Activated CD4-positive, CD25-positive, alpha-beta regulatory T cell treated with anti-CD3 and anti-CD28 coated beads, Interleukin-2, amount 50 U/mL, for 72 hours (primary cell): ENCODE measurements around the gene PLEK2.
"Not testable (repeated sequence)": the region's sequence is repeated elsewhere in the genome, so short reads cannot be mapped to it uniquely, and the experiment has no call there.

Experiments used
- DNase-seq: peaks from one replicate; pipeline ENCODE4 v3.0.0; 2021

The PLEK2 gene, protein sequence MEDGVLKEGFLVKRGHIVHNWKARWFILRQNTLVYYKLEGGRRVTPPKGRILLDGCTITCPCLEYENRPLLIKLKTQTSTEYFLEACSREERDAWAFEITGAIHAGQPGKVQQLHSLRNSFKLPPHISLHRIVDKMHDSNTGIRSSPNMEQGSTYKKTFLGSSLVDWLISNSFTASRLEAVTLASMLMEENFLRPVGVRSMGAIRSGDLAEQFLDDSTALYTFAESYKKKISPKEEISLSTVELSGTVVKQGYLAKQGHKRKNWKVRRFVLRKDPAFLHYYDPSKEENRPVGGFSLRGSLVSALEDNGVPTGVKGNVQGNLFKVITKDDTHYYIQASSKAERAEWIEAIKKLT

DNA sequence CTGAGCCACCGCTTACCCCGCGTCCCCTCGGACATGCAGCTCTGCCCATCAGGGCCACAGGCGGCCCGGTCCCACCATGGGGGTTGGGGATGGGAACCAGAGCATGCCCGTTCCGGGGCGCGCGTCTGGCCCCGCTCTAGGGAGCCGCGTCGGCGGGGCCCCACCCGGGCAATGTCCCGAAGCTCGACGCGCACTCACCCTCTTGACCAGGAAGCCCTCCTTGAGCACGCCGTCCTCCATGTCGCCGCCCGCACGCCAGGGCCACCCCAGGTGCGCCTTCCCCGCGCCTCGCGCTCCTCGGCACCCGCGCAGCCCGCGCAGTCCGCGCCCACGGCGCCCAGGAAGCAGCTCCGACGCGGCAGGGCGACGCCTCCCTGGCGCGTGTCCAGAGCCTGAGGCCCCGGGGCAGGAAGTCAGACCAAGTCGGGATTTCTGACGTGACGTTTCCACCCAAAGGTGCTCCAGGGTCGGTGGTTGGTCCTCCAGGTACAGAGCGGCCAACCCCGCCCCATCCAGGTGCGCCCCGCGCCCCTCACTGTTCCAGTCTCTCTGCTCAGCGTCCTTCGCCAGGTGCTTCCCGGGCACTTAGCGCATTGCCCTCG lies at the start of gene PLEK2:
Gene PLEK2, minus strand, starts transcription at position 346 of the 602 bp plus-strand sequence. Its CDS starts 106 bp downstream, at position 240.
- DNase-seq, result peak; percentile 43

GRCh38 chr14:67461341-67461985 lies 49.5 kb upstream of the PLEK2 start:
- no peak for DNase-seq

DNA sequence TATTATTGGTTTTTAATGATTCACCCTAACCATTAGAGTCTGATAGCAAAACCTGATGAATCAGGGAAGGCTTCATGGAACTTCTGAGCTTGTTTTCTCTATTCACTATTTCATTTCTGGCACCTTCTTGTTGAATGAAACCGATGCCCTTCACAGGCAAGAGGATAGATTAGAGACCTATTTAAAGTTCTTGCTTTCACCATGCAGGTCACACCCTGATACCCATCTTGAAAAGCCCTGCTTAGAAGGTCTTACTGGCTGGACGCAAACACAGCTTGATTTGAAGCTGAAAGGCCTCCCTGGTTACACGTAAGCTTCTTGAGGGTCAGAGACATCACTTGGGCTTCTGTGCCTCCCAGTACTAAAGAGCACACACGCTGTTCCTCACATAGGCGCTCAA lies 47.4 kb upstream of the PLEK2 start:
- DNase-seq, result no peak

DNA sequence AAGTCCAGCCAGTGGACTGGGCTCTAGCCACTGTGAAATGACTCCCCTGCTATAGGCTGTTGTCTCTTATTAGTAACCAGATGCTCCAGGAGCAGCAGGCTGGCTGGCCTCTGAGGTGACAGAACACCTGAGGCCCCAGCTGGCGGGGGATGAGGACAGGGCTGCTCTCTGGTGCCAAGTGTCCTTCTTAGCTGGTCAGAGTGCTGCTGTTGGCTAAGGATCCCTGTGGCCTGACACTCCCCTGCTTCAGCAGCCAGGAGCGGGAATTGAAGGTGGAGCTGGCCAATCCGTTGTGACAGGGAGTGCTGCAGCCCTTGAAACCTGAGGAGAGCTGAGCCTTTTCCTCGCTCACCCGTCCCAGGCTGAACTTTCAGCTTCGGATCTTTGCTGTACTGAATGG lies 45.8 kb upstream of the PLEK2 start:
- DNase-seq, result no peak

DNA sequence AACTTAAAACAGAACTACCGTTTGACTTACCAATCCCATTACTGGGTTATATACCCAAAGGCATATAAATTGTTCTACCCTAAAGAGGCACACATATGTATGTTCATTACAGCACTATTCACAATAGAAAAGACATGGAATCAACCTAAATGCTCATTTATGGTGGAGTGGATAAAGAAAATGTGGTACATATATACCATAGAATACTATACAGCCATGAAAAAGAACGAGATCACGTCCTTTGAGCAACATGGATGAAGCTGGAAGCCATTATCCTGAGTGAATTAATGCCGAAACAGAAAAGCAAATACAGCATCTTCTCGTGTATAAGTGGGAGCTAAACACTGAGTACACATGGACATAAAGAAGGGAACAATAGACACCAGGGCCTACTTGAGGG lies 44.8 kb upstream of the PLEK2 start:
- DNase-seq, result no peak

GRCh38 chr14:67453575-67454300 lies 41.8 kb upstream of the PLEK2 start:
- no peak for DNase-seq

- DNase-seq, result not testable (repeated sequence)
Measured at GRCh38 chr14:67451667-67452066, 39.7 kb upstream of the PLEK2 start.

DNA sequence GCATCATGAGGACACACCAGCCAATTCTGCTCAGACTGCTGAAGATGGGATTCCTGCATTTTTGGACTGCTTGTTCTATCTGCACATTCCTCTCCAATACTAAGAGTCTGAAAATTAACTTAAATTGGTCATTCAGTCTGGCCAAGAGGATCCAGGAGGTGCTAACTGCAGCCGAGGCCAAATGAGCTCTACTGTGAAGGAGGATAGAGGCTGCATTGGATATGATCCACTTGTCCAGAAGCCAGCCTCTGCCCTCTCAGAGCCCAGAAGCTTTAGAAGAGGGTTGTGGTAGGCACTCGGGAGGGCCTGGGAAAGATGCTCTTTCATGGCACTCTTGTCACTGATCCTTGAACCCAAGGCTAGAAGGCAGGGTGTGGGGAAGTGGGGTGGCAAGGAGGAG lies 37.1 kb upstream of the PLEK2 start:
- DNase-seq, result no peak

DNA sequence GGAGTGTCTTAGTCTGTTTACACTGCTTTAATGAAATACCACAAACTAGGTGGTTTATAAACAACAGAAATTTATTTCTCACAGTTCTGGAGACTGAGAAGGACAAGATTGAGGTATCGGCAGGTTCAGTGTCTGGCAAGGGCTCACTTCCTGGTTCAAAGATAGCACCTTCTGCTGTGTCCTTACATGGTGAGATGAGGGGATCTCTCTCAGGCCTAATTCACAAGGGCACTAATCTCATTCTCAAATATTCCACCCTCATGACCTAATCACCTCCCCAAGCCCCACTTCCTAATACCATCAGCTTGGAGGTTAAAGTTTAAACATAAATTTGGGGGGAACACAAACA lies 35.0 kb upstream of the PLEK2 start:
- no peak for DNase-seq

GRCh38 chr14:67446371-67447032 lies 34.5 kb upstream of the PLEK2 start:
- DNase-seq, result no peak

GRCh38 chr14:67444395-67444794 lies 32.4 kb upstream of the PLEK2 start:
- no peak for DNase-seq

DNA sequence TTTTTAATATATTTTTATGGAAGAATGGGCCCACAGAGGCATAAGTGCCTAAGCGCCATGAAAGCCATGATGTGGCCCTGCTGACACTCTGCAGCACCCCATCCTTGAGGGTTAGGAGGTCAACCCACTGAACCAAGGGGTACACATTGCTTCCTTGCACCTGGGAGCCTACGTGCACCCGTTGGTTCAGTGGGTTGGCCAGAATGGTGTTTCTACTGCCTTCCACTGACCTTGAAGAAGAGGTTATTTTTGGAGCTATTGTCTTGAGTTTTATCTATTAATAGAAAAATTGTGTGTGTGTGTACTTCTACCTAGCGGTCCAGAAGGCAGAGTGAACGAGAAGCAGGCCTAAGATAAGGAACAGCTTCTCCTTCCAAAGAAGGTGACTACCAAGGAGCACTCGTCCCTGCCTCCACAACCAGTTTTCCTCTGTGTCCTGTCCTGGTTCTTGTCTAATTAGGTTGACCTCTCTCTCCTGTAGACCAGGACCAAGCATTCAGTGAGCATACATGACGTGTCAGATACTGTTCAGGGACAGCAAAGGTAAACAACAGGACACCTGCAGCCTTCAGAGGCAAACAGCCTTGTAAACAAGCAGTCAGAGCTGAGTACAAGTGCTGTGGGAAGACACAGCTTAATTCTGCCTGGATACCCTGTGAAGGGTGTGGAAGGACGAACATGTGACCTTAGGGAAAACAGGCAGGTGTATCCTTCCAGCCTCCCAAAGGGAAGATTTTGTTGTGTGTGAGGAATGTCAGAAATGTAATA lies 30.4 kb upstream of the PLEK2 start:
- DNase-seq, result no peak

DNA sequence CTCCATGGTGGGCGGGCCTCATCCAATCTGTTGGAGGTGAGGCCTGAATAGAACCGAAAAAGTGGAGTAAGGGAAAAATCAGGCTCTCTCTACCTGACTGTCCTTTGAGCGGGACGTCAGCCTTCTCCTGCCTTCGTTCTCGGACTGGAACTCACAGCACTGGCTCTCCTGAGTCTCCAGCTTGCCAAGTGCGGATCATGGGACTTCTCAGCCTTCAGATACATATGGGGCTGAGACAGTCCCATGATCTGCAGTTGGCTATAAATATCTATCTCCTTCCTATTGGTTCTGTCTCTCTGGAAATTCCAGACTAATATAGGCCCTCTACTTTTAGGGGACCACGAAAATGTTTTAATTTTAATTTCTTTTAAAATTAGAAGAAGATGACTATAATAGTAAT lies 29.7 kb upstream of the PLEK2 start:
- no peak for DNase-seq

DNA sequence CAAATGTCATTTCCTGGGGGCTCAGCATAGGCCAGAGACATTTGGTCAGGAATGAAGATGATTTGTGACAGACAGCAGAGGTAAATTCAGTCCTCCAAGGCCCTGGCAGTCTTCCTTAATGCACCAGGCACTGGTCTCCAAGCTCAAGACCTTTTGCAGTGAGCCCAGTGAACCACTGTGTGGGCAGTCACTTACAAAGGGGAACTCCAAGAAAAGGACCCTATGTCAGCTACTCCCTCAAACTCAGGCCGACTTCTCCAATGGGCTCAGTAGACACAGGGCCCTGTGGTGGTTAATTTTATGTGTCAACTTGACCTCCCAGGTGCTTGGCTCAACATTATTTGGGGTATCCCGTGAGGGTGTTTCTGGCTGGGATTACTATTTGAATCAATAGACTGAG lies 29.3 kb upstream of the PLEK2 start:
- DNase-seq, result no peak

- DNase-seq, result no peak
Measured at GRCh38 chr14:67440513-67440912, 28.5 kb upstream of the PLEK2 start.

- DNase-seq, result no peak
Measured at GRCh38 chr14:67438969-67439368, 27.0 kb upstream of the PLEK2 start.

DNA sequence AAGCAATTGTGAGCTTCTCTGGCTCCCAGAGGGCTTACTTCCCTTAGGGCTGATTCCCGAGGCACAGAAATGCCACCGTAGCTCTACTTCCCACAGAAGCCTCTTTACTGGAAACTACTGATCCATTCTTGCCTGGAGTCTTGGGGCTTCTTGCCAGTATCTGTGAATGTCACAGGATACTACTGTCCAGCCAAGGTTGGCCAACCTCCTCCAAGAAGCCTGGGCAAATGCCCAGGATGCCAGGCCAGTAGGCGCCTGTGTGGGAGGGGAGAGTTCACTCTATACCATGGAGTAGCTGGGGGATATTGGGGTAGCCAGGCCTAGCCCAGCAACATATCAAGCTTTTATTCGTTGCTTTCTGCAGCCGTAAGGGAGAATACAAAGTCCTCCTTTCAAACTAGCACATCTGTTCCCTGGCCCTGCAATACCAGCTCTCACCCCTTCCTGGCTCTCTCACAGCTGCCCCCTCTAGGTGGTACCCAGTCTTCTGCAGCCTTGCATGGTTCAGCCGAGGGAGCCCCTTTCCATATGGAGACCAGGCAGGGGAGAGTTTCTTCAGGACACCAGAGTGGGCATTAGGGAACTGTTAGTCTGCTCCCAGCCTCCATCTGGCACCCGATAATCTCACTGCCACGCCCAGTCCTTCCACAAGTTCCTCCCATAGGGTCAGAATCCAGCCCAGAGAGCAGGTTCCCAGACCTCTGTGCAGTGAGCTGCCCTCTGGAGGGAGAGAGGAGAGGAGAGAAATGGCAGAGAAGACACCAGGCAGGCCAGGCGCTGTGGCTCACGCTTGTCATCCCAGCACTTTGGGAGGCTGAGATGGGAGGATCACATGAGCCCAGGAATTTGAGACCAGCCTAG lies 24.3 kb upstream of the PLEK2 start:
- DNase-seq, result no peak

- no peak for DNase-seq
Measured at GRCh38 chr14:67435603-67436002, 23.6 kb upstream of the PLEK2 start.

DNA sequence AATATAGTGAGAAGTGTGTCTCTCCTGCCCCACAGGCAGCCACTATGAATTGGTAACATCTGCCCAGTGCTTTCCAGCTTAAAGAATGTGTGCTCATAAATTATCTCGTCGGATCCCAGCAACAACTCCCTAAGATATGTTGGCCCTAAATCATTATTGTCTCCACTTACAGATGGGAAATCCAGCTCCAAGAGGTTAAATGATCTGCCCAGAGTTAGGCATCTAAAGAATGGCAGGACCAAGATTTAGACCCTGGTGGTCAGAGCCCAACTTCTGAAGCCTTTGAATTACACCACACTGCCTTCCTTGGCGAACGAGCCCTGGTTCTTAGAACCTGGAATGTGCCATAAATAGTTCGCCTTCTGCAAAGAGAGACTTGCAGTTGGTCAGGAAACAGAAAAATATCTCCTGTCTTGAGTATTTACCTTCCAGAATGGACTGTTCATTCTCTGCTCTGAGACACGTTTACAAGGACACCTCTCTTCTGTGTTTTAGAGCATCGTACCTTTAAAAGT lies 20.1 kb upstream of the PLEK2 start:
- DNase-seq, result no peak

- no peak for DNase-seq
Measured at GRCh38 chr14:67429510-67430205, 17.7 kb upstream of the PLEK2 start.
